GM12865 (cell line): ENCODE results near the gene PCNX2.
"Not testable (repeated sequence)": the region's sequence is repeated elsewhere in the genome, so short reads cannot be mapped to it uniquely, and the experiment has no call there.

Experiments used
- DNase-seq: peaks from one replicate; pipeline ENCODE4 v3.0.0; 2010; ENCODE audit warnings: low read depth
- H3K4me3 ChIP-seq: 2 replicates; pipeline ENCODE4 v1.5.1; 2011; ENCODE audit warnings: mild to moderate bottlenecking, low read depth, low read length, control low read depth
- CTCF ChIP-seq: IDR thresholded peaks from 2 replicates; pipeline ENCODE4 v1.5.1; 2011; ENCODE audit warnings: low read length, control low read depth, low read depth, inconsistent platforms; ENCODE audit not compliant: insufficient read depth; ENCODE audit errors: missing control alignments

The PCNX2 gene

DNA sequence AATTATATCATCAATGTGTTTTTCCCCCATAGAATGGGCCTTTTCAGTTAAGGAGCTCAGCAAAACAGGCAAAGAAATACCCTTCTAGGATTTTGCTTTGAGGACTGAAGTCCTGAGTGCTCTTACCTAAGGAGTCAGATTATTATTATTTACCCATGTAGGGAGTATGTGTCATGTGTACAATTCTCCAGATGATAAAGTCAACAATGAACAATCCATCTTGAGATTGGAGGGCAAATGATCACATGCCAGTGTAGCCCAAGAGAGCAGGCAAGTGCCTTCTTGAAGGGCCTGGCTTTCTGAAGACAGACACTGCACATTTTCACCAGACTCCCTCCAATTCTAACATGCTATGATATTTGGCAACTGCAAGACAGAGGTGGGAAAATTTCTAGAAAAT, 159.7 kb downstream of the PCNX2 start:
- no peak for TF ChIP-seq CTCF
- H3K4me3 ChIP-seq: no peak overlapping the region
- DNase-seq: no peak

- no peak for TF ChIP-seq CTCF
- H3K4me3 ChIP-seq: no peak overlapping the region
- DNase-seq: no peak
These were observed 163.1 kb downstream of the PCNX2 start for GRCh38 chr1:233132445-233132844.

GRCh38 chr1:233129031-233129430, 166.5 kb downstream of the PCNX2 start:
- H3K4me3 ChIP-seq, DNase-seq: not testable (repeated sequence)

GRCh38 chr1:233127157-233127556, 168.4 kb downstream of the PCNX2 start:
- no peak for DNase-seq
- H3K4me3 ChIP-seq: no peak overlapping the region
- TF ChIP-seq CTCF: no peak

- no peak for DNase-seq
- no peak for TF ChIP-seq CTCF
- no peak overlapping the region for H3K4me3 ChIP-seq
These were observed 172.7 kb downstream of the PCNX2 start for GRCh38 chr1:233122779-233123178.

DNA sequence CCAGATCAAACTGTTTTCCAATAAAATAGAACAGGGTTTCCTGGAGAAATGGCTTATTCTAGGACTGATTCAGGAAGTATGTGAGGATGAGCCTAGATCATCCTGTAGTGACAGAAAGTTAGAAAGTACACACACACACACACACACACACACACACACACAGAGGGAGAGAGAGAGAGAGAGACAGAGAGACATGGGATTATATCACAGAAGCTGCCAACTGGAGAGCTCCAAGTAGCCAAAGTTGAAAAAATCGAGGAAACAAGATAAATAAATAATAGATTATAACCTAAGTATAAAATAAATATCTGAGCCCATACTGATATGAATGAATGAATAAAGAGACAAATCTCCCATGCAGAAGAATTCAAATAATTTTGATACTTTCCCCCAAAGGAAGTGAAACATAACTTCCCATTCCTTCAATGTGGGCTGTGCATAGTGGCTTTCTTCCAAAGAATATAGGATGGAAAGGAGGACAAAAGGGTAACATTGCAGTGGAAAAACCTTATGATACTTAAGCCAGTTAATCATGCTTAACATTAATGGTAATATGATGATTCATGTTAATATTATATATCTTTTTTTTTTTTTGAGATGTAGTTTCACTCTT, 173.5 kb downstream of the PCNX2 start:
- DNase-seq: no peak
- H3K4me3 ChIP-seq: no peak overlapping the region
- no peak for TF ChIP-seq CTCF

GRCh38 chr1:233114860-233115259, 180.7 kb downstream of the PCNX2 start:
- no peak for TF ChIP-seq CTCF
- no peak for DNase-seq
- H3K4me3 ChIP-seq: no peak overlapping the region
